H1 (cell line): ENCODE results near the gene NAA40. TPM values are rescaled to one million over a fixed set of nuclear protein-coding genes. Genes with fewer than 3 reads are reported as not detected.

Source experiments
- CTCF ChIA-PET: fragments of 300-600 bp; sonication (Branson Sonifier 250); formaldehyde crosslinking; loops from one replicate; lab custom pipeline; 2021; ENCODE audit not compliant: partially characterized antibody; lab: Charles Lee
- POLR2A ChIA-PET: fragments of 300-600 bp; sonication (Branson Sonifier 250); formaldehyde crosslinking; loops from one replicate; lab custom pipeline; 2021; ENCODE audit warnings: inconsistent platforms; ENCODE audit not compliant: partially characterized antibody; lab: Charles Lee
- DNase-seq, 2 experiments: peaks; one replicate each; pipeline versions ENCODE4 v3.0.0 to v3.0.0-alpha.2; 2010 to 2022; ENCODE audit warnings: low spot score in 2 of 2, low read depth in 1 of 2, mixed read lengths in 1 of 2
- FAIRE-seq: peaks from 2 replicates; lab custom pipeline; 2011; peaks lifted over from hg19 to GRCh38; lab: Jason Lieb, UNC
- H2AFZ ChIP-seq: 2 replicates; pipeline ENCODE4 v1.8.1; 2012; ENCODE audit warnings: low read length, inconsistent platforms
- H2AK5ac ChIP-seq: 2 replicates; pipeline ENCODE4 v1.6.1; 2013; ENCODE audit warnings: low read depth, low read length
- H2BK120ac ChIP-seq: replicated peaks from 2 replicates; pipeline ENCODE3; 2013; ENCODE audit warnings: low read depth, low read length, inconsistent platforms
- H2BK12ac ChIP-seq: 2 replicates; pipeline ENCODE4 v1.6.1; 2013; ENCODE audit warnings: low read depth, low read length
- H2BK15ac ChIP-seq: 2 replicates; pipeline ENCODE4 v1.6.1; 2013; ENCODE audit warnings: low read length
- H2BK20ac ChIP-seq: 2 replicates; pipeline ENCODE4 v1.6.1; 2013; ENCODE audit warnings: low read length
- H2BK5ac ChIP-seq: 2 replicates; pipeline ENCODE4 v1.6.1; 2013; ENCODE audit warnings: low read depth, low read length
- H3K14ac ChIP-seq: 2 replicates; pipeline ENCODE4 v1.6.1; 2013; ENCODE audit warnings: inconsistent platforms; ENCODE audit not compliant: insufficient read length
- H3K18ac ChIP-seq: 2 replicates; pipeline ENCODE4 v1.6.1; 2013; ENCODE audit warnings: low read length; ENCODE audit errors: extremely low read depth
- H3K23ac ChIP-seq: 2 replicates; pipeline ENCODE4 v1.6.1; 2013; ENCODE audit warnings: inconsistent platforms; ENCODE audit not compliant: insufficient read length
- H3K23me2 ChIP-seq: 2 replicates; pipeline ENCODE4 v1.6.1; 2013; ENCODE audit warnings: low read depth, low read length
- H3K27ac ChIP-seq: 2 replicates; pipeline ENCODE4 v1.6.1; 2011; ENCODE audit warnings: low read depth, low read length, inconsistent platforms
- H3K27me3 ChIP-seq, 4 experiments: replicated peaks in 1 of 4; 1 replicate in 1 of 4; 2 replicates in 3 of 4; pipeline versions ENCODE4 v1.6.1 to v1.8.1; 2011 to 2013; ENCODE audit warnings: low read length in 3 of 4, mild to moderate bottlenecking in 3 of 4, inconsistent platforms in 2 of 4, mixed read lengths in 2 of 4, moderate library complexity in 1 of 4; ENCODE audit not compliant: control insufficient read depth in 3 of 4, insufficient read depth in 3 of 4; ENCODE audit errors: extremely low read depth in 1 of 4
- H3K36me3 ChIP-seq, 4 experiments: 2 replicates each; pipeline versions ENCODE4 v1.6.1 to v1.8.1; 2011 to 2013; ENCODE audit warnings: mild to moderate bottlenecking in 4 of 4, low read length in 3 of 4, moderate library complexity in 2 of 4, control low read depth in 1 of 4, inconsistent platforms in 1 of 4; ENCODE audit not compliant: insufficient read depth in 4 of 4, control insufficient read depth in 2 of 4
- H3K4ac ChIP-seq: replicated peaks from 2 replicates; pipeline ENCODE3; 2013; ENCODE audit warnings: low read length, low read depth, mixed read lengths, inconsistent platforms; ENCODE audit not compliant: insufficient read length
- H3K4me1 ChIP-seq, 4 experiments: replicated peaks in 1 of 4; 1 replicate in 1 of 4; 2 replicates in 3 of 4; pipeline versions ENCODE4 v1.6.1 to v1.8.1; 2011 to 2013; ENCODE audit warnings: low read length in 3 of 4, inconsistent platforms in 2 of 4, mixed read lengths in 1 of 4; ENCODE audit not compliant: insufficient read depth in 4 of 4, control insufficient read depth in 3 of 4
- H3K4me2 ChIP-seq, 2 experiments: 2 replicates each; pipeline versions ENCODE4 v1.6.1 to v1.8.1; 2011 to 2013; ENCODE audit warnings: low read depth in 2 of 2, low read length in 2 of 2, control low read depth in 1 of 2, inconsistent platforms in 1 of 2, mild to moderate bottlenecking in 1 of 2; ENCODE audit not compliant: insufficient read depth in 1 of 2
- H3K4me3 ChIP-seq, 4 experiments: fragments of 200-600, 300-600 bp in 1 of 4; sonication (generic), shearing (Covaris generic), sonication (Bioruptor Twin) in 1 of 4; 2 replicates each; pipeline versions ENCODE4 v1.5.1 to v1.8.1; 2011 to 2016; ENCODE audit warnings: low read length in 4 of 4, low read depth in 3 of 4, control low read depth in 2 of 4, inconsistent platforms in 2 of 4, mild to moderate bottlenecking in 2 of 4, mixed read lengths in 1 of 4, moderate library complexity in 1 of 4; ENCODE audit not compliant: insufficient read depth in 2 of 4; ENCODE audit errors: extremely low read depth in 1 of 4
- H3K56ac ChIP-seq: replicated peaks from 2 replicates; pipeline ENCODE3; 2013; ENCODE audit warnings: low read depth, mild to moderate bottlenecking, mixed read lengths, low read length, inconsistent platforms; ENCODE audit not compliant: insufficient read length
- H3K79me1 ChIP-seq: 2 replicates; pipeline ENCODE4 v1.6.1; 2013; ENCODE audit warnings: low read depth, low read length, control low read depth
- H3K79me2 ChIP-seq, 2 experiments: 2 replicates each; pipeline versions ENCODE4 v1.6.1 to v1.8.1; 2012 to 2013; ENCODE audit warnings: low read length in 2 of 2, mild to moderate bottlenecking in 2 of 2, inconsistent platforms in 1 of 2; ENCODE audit not compliant: insufficient read depth in 2 of 2, control insufficient read depth in 1 of 2
- H3K9ac ChIP-seq, 4 experiments: replicated peaks in 1 of 4; 1 replicate in 1 of 4; 2 replicates in 3 of 4; pipeline versions ENCODE4 v1.6.1 to v1.8.1; 2011 to 2013; ENCODE audit warnings: low read depth in 3 of 4, low read length in 3 of 4, control low read depth in 2 of 4, mild to moderate bottlenecking in 2 of 4, moderate library complexity in 2 of 4, inconsistent platforms in 1 of 4; ENCODE audit errors: extremely low read depth in 1 of 4
- H3K9me3 ChIP-seq, 2 experiments: 2 replicates each; pipeline versions ENCODE4 v1.6.1 to v1.8.1; 2012 to 2013; ENCODE audit warnings: mild to moderate bottlenecking in 2 of 2, moderate library complexity in 2 of 2, control low read depth in 1 of 2, inconsistent platforms in 1 of 2, low read depth in 1 of 2, low read length in 1 of 2, mixed read lengths in 1 of 2; ENCODE audit not compliant: insufficient read depth in 2 of 2
- H4K20me1 ChIP-seq, 2 experiments: replicated peaks in 1 of 2; 2 replicates each; pipeline versions ENCODE3 to v1.8.1; 2011 to 2013; ENCODE audit warnings: inconsistent platforms in 2 of 2, low read length in 2 of 2, mild to moderate bottlenecking in 1 of 2; ENCODE audit not compliant: insufficient read depth in 2 of 2, control insufficient read depth in 1 of 2
- H4K5ac ChIP-seq: 2 replicates; pipeline ENCODE4 v1.6.1; 2013; ENCODE audit warnings: low read length, low read depth, mixed read lengths, inconsistent platforms; ENCODE audit not compliant: insufficient read length
- H4K8ac ChIP-seq: 2 replicates; pipeline ENCODE4 v1.8.0; 2013; ENCODE audit warnings: mild to moderate bottlenecking, moderate library complexity, low read length, inconsistent platforms; ENCODE audit not compliant: insufficient read depth; ENCODE audit errors: extremely low read depth
- H4K91ac ChIP-seq: replicated peaks from 2 replicates; pipeline ENCODE3; 2013; ENCODE audit warnings: low read length, mixed read lengths, inconsistent platforms; ENCODE audit not compliant: insufficient read length
- BCL11A ChIP-seq, 2 experiments: IDR thresholded peaks; one replicate each; pipeline ENCODE4 v1.6.1; 2011; ENCODE audit warnings: low read depth in 2 of 2, low read length in 2 of 2, mild to moderate bottlenecking in 2 of 2
- CEBPB ChIP-seq: IDR thresholded peaks from 2 replicates; pipeline ENCODE4 v1.6.1; 2012; ENCODE audit warnings: low read depth, low read length
- EGR1 ChIP-seq: IDR thresholded peaks from 2 replicates; pipeline ENCODE4 v1.6.1; 2011; ENCODE audit warnings: low read depth, low read length, borderline replicate concordance
- KDM4A ChIP-seq: IDR thresholded peaks from one replicate; pipeline ENCODE4 v1.7.1; 2012; ENCODE audit warnings: low read depth, mild to moderate bottlenecking, moderate library complexity, low read length, inconsistent platforms; ENCODE audit not compliant: severe bottlenecking
- MAFK ChIP-seq: IDR thresholded peaks from 2 replicates; pipeline ENCODE4 v1.6.1; 2012; ENCODE audit warnings: low read depth, mild to moderate bottlenecking, improper control_type of control experiment, low read length
- NANOG ChIP-seq: IDR thresholded peaks from 2 replicates; pipeline ENCODE4 v1.6.1; 2011; ENCODE audit warnings: low read length, low read depth, mild to moderate bottlenecking, inconsistent platforms; ENCODE audit not compliant: insufficient read depth, poor library complexity, severe bottlenecking
- POU5F1 ChIP-seq: IDR thresholded peaks from 2 replicates; pipeline ENCODE4 v1.6.1; 2011; ENCODE audit warnings: low read depth, mild to moderate bottlenecking, low read length, moderate library complexity
- RAD21 ChIP-seq, 2 experiments: IDR thresholded peaks in 1 of 2; conservative IDR thresholded peaks in 1 of 2; 2 replicates each; pipeline ENCODE4 v1.6.1; 2011; ENCODE audit warnings: low read depth in 2 of 2, low read length in 2 of 2, improper control_type of control experiment in 1 of 2, inconsistent platforms in 1 of 2, mild to moderate bottlenecking in 1 of 2, moderate library complexity in 1 of 2
- SP1 ChIP-seq: IDR thresholded peaks from 2 replicates; pipeline ENCODE4 v1.6.1; 2011; ENCODE audit warnings: low read depth, low read length
- WGBS, 2 experiments: shearing (Covaris generic) in 1 of 2; methylation state at CpG; one replicate each; pipeline versions ENCODE4 v1.1.6 to v1.1.7; 2013 to 2015; ENCODE audit warnings: low lambda C conversion rate in 2 of 2, mixed read lengths in 2 of 2, inconsistent platforms in 1 of 2, low coverage in 1 of 2, missing lambda C conversion rate in 1 of 2; ENCODE audit not compliant: insufficient replicate concordance in 2 of 2, insufficient coverage in 1 of 2, insufficient read length in 1 of 2; ENCODE audit errors: extremely low coverage in 1 of 2, missing lambda C conversion rate in 1 of 2; 5-methylcytosine and 5-hydroxymethylcytosine counted together
- polyA plus RNA-seq, 7 experiments: library from polyadenylated mRNA; depleted of rRNA in 3 of 7; stranded (reverse) in 5 of 7; unstranded in 2 of 7; fragments of >200 nt in 5 of 7; fragments of 200-250 nt in 2 of 7; gene quantifications; 1 replicate in 5 of 7; 2 replicates in 1 of 7; 4 replicates in 1 of 7; pipeline versions ENCODE4 v1.2.1 to v1.2.3, GENCODE V29; 2011 to 2013; ENCODE audit warnings: missing spikeins in 2 of 7, mixed read lengths in 2 of 7
- total RNA-seq: library from RNA; stranded (reverse); fragmentation: NEBNext Ultra II Directional; extraction: Animal tissue kit (Norgen Biotek cat#: 25700); gene quantifications from 2 replicates; pipeline ENCODE4 v1.2.1, GENCODE V29; 2021
- TF ChIP-seq, protein P1 (sequence below): IDR thresholded peaks from 2 replicates; pipeline ENCODE4 v1.6.1; 2011; ENCODE audit warnings: low read length, improper control_type of control experiment

Gene NAA40
- total and polyA plus RNA-seq, 2 of the 8 experiments (the other 6 are each of a cell fraction or from before 2014, with no cell fraction given): 20.0 to 31.1 TPM

DNA sequence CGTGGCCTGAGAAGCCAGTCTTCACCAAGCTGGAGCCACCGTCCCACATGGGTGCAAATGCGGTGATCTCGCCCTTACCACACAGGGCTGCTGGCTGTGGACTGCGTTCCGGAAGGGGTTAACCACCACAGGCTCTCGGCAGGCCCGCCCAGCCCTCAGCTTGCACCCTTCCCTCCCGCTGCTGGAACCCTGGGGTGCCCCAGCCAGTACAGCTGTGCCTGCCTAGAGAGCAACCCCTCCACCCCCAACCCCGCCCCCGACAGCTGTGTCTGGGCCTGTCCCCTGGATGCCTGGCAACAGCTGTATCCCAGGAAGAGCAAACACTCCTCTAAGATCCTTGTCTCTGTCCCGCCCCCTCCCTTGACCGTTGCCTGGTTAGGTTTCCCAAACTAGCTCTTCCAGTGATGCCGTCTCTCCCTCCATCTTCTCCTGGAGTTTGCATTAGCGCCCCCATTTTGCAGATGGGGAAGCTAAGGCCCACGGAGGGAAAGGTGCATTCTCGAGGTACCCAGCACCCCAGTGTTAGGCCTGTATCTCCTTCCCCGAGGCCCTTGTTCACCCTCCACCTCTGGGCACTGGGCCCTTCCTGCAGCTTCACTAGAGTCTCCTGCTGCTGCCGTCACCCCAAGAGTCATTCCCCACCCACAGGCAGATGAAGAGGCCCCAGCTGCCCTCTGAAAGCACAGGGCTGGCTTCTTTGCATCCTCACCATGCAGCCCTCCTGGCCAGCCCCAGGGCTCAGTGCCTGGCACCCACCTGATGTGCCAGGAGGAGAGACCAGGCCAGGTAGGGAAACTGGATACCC is 23.0 kb downstream of the NAA40 start:
- no peak for DNase-seq
- CTCF ChIA-PET: interaction anchor here (0.6 to 3.3 kb wide), 14 partner anchors 9 to 187 kb away, joined by 3 to 15 read pairs (median 4); partner anchors contain the start of gene COX8A
- H4K5ac ChIP-seq: no peak overlapping the region

More for the DNA sequence above, 23.0 kb downstream of the NAA40 start:
- H3K4me1 ChIP-seq: no peaks in the 10 kb centered on the region; a peak in 1 of 7 replicates
- no peak overlapping the region for H3K4ac ChIP-seq
- no peak overlapping the region for H2AK5ac ChIP-seq
- TF ChIP-seq RAD21 (IDR thresholded peaks at IDR 0.05 in 1 of 2, conservative IDR thresholded peaks at IDR 0.05 in 1 of 2; ENCODE audit: low read depth in 2 of 2, low read length in 2 of 2): no peak
- no peak for TF ChIP-seq SP1
- no peak for TF ChIP-seq KDM4A
- no peak for TF ChIP-seq BCL11A (IDR thresholded peaks at IDR 0.05; ENCODE audit: low read depth in 2 of 2, low read length in 2 of 2)
- no peak for TF ChIP-seq NANOG
- no peak for TF ChIP-seq MAFK
- no peak for TF ChIP-seq EGR1
- TF ChIP-seq CEBPB: no peak
- no peak for TF ChIP-seq POU5F1
- TF ChIP-seq, protein P1, sequence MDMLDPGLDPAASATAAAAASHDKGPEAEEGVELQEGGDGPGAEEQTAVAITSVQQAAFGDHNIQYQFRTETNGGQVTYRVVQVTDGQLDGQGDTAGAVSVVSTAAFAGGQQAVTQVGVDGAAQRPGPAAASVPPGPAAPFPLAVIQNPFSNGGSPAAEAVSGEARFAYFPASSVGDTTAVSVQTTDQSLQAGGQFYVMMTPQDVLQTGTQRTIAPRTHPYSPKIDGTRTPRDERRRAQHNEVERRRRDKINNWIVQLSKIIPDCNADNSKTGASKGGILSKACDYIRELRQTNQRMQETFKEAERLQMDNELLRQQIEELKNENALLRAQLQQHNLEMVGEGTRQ: no peak
- no peak overlapping the region for H3K4me2 ChIP-seq
- H3K23me2 ChIP-seq: no peaks in the 10 kb centered on the region
- H2BK5ac ChIP-seq: no peak overlapping the region
- WGBS, 2 experiments: 83% methylated on average over 19 of the region's 19 CpGs; no CpG with 5 or more reads in 1 of the 2 experiments
- no peaks in the 10 kb centered on the region for H3K79me2 ChIP-seq
- no peak overlapping the region for H3K23ac ChIP-seq
- no peak overlapping the region for H3K56ac ChIP-seq
- no peaks in the 10 kb centered on the region for H3K36me3 ChIP-seq
- no peaks in the 10 kb centered on the region for H3K9me3 ChIP-seq
- no peak overlapping the region for H2BK120ac ChIP-seq
- H2BK12ac ChIP-seq: no peak overlapping the region
- H2BK15ac ChIP-seq: no peak overlapping the region
- H4K20me1 ChIP-seq: peaks cover 0 to 3% of the 10 kb centered on the region in 2 experiments
- H3K9ac ChIP-seq: no peak overlapping the region
- no peak overlapping the region for H3K14ac ChIP-seq
- POLR2A ChIA-PET: interaction anchor here (0.7 to 5.4 kb wide), 12 partner anchors 9 to 223 kb away, joined by 3 to 31 read pairs (median 5); partner anchors contain the start of genes COX8A and RCOR2
- no peak overlapping the region for H3K27ac ChIP-seq
- H2AFZ ChIP-seq: no peak overlapping the region
- no peak overlapping the region for H3K18ac ChIP-seq
- H2BK20ac ChIP-seq: no peak overlapping the region
- H3K4me3 ChIP-seq: no peak overlapping the region
- no peaks in the 10 kb centered on the region for H3K79me1 ChIP-seq
- H3K27me3 ChIP-seq: peaks cover 0 to 10% (median 0%) of the 10 kb centered on the region in 4 experiments; a peak in 2 of 7 replicates
- FAIRE-seq: no peak
- no peak overlapping the region for H4K91ac ChIP-seq
- H4K8ac ChIP-seq: peak overlapping the region; percentile 63; the same call in 1 of the 2 replicates
